ENCODE results near the gene RGS1. TPM values are rescaled to one million over a fixed set of nuclear protein-coding genes. Genes with fewer than 3 reads are reported as not detected.

Gene RGS1
- total RNA-seq, 1 experiment from 2014 or later = not detected

DNA sequence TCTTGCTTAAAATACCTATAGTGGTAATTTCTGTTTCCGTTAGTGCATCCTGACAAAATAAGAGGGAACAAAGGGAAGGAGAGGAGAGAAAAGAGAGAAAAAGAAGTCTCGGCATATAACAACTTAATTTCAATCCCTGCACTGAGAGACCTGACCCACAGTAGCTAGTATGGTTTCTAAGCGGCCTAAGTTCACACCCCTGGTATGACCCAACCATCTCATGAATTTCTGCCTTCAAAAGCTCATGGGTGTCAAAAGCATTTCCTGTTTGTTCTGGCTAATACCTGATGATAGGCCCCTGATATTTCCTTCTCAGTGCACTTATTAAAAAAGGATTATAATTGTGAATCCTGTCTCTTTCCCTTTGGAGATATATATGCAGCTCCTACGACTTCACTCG is 32.1 kb upstream of the RGS1 start:
- no peak overlapping the region for H2AK5ac ChIP-seq (ENCODE audit: insufficient read length, low read length)
- no peak overlapping the region for H3K18ac ChIP-seq (ENCODE audit: insufficient read length, low read depth, low read length)
- H3K4me3 Mint-ChIP-seq = no peak overlapping the region
- H3K4me1 Mint-ChIP-seq = peaks cover 11 to 21% of the 10 kb centered on the region in 2 experiments
- no peaks in the 10 kb centered on the region for H3K9me3 Mint-ChIP-seq
- TF ChIP-seq, protein P1, sequence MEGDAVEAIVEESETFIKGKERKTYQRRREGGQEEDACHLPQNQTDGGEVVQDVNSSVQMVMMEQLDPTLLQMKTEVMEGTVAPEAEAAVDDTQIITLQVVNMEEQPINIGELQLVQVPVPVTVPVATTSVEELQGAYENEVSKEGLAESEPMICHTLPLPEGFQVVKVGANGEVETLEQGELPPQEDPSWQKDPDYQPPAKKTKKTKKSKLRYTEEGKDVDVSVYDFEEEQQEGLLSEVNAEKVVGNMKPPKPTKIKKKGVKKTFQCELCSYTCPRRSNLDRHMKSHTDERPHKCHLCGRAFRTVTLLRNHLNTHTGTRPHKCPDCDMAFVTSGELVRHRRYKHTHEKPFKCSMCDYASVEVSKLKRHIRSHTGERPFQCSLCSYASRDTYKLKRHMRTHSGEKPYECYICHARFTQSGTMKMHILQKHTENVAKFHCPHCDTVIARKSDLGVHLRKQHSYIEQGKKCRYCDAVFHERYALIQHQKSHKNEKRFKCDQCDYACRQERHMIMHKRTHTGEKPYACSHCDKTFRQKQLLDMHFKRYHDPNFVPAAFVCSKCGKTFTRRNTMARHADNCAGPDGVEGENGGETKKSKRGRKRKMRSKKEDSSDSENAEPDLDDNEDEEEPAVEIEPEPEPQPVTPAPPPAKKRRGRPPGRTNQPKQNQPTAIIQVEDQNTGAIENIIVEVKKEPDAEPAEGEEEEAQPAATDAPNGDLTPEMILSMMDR (conservative IDR thresholded peaks at IDR 0.05) = no peak
- H3K4me2 ChIP-seq (ENCODE audit: insufficient read depth, insufficient read length, low read length) = no peak overlapping the region
- H2BK20ac ChIP-seq (ENCODE audit: low read depth, low read length, poor library complexity, severe bottlenecking) = no peak overlapping the region
- no peak overlapping the region for H3K4ac ChIP-seq (ENCODE audit: low read depth, low read length)
- no peaks in the 10 kb centered on the region for H3K79me2 ChIP-seq (ENCODE audit: insufficient read depth, low read length)
- no peak overlapping the region for H2BK15ac ChIP-seq (ENCODE audit: low read depth, low read length)
- H2BK12ac ChIP-seq (ENCODE audit: insufficient read length, low read depth, low read length) = no peak overlapping the region
- no peak overlapping the region for H3K56ac ChIP-seq (ENCODE audit: insufficient read length, low read depth, low read length)
- no peak for DNase-seq
- no peaks in the 10 kb centered on the region for H3K9me3 ChIP-seq (ENCODE audit: control insufficient read depth, low read depth, low read length)
- H3K36me3 Mint-ChIP-seq (ENCODE audit: insufficient read depth in 1 of 3, low read depth in 3 of 3) = no peaks in the 10 kb centered on the region
- no peak overlapping the region for H2BK5ac ChIP-seq (ENCODE audit: insufficient read length, low read length)
- no peak overlapping the region for H4K8ac ChIP-seq (replicated peaks; ENCODE audit: insufficient read length, low read depth, low read length)
- no peaks in the 10 kb centered on the region for H3K79me1 ChIP-seq (ENCODE audit: insufficient read depth, low read depth, low read length, poor library complexity, severe bottlenecking)
- H2BK120ac ChIP-seq (ENCODE audit: low read depth, low read length, poor library complexity, severe bottlenecking) = no peak overlapping the region
- H3K14ac ChIP-seq (ENCODE audit: insufficient read depth, low read length) = no peak overlapping the region
- H3K27me3 Mint-ChIP-seq (ENCODE audit: low read depth) = no peaks in the 10 kb centered on the region
- H3K27me3 ChIP-seq (ENCODE audit: insufficient read depth, low read length) = no peaks in the 10 kb centered on the region
- no peak overlapping the region for H3K27ac ChIP-seq (ENCODE audit: insufficient read length, low read depth, low read length)
- no peak overlapping the region for H3T11ph ChIP-seq (ENCODE audit: low read length)
- H4K91ac ChIP-seq (ENCODE audit: insufficient read length, low read depth, low read length) = no peak overlapping the region
- no peaks in the 10 kb centered on the region for H4K20me1 ChIP-seq (ENCODE audit: control insufficient read depth, insufficient read depth, insufficient read length)
- H3K23me2 ChIP-seq (ENCODE audit: insufficient read length, low read depth, low read length, poor library complexity, severe bottlenecking) = no peaks in the 10 kb centered on the region
- H3K4me1 ChIP-seq (ENCODE audit: insufficient read depth, low read length) = peaks cover 5% of the 10 kb centered on the region; the same call in 1 of the 2 replicates
- no peak overlapping the region for H3K27ac Mint-ChIP-seq
- H2AFZ ChIP-seq (ENCODE audit: low read length) = no peak overlapping the region
- no peak overlapping the region for H3K9ac ChIP-seq (ENCODE audit: extremely low read depth, insufficient read length, low read length)
- no peak overlapping the region for H3K23ac ChIP-seq (ENCODE audit: insufficient read length, low read depth, low read length)
- WGBS (ENCODE audit: extremely low coverage, insufficient read length, low lambda C conversion rate) = no CpG with 5 or more reads among the region's 5 CpGs
- H4K5ac ChIP-seq (ENCODE audit: insufficient read length, low read depth, low read length) = no peak overlapping the region
